Cardiac muscle cell (in vitro differentiated cells and primary cell): ENCODE data around the gene GPS1. TPM values are rescaled to one million over a fixed set of nuclear protein-coding genes. Genes with fewer than 3 reads are reported as not detected.

Experiments used
- DNase-seq, 2 donors: peaks; one replicate each; pipeline versions ENCODE4 v3.0.0 to v3.0.0-alpha.2; 2010 to 2017; ENCODE audit warnings: low read depth in 1 of 2, low spot score in 1 of 2
- H3K27ac ChIP-seq: fragments of 200-600 bp; sonication (generic); 2 replicates; pipeline ENCODE4 v1.5.1; 2016
- H3K27me3 ChIP-seq: fragments of 200-600 bp; sonication (generic); 2 replicates; pipeline ENCODE4 v1.6.0; 2016; ENCODE audit warnings: control low read depth
- H3K36me3 ChIP-seq: fragments of 200-600 bp; sonication (generic); 2 replicates; pipeline ENCODE4 v1.5.1; 2016; ENCODE audit warnings: control low read depth
- H3K4me1 ChIP-seq: fragments of 200-600 bp; sonication (generic); 2 replicates; pipeline ENCODE4 v1.8.1; 2017; ENCODE audit warnings: low read depth, mild to moderate bottlenecking, mixed run types
- H3K4me3 ChIP-seq: fragments of 200-600 bp; sonication (generic); 2 replicates; pipeline ENCODE4 v1.5.1; 2016; ENCODE audit warnings: mild to moderate bottlenecking
- H3K9me3 ChIP-seq: fragments of 200-600 bp; sonication (generic); 2 replicates; pipeline ENCODE4 v1.5.1; 2017; ENCODE audit warnings: low read depth, mild to moderate bottlenecking, control low read depth
- polyA plus RNA-seq: library from polyadenylated mRNA; unstranded; fragments of >200 nt; fragmentation: Nextera tagmentation; extraction: Ambion mirVana; gene quantifications from 2 replicates; pipeline ENCODE4 v1.2.1, GENCODE V29; 2016
- total RNA-seq: library from RNA; depleted of rRNA; stranded (reverse); fragments of >200 nt; gene quantifications from 2 replicates; pipeline ENCODE4 v1.2.3, GENCODE V29; 2016
- TF ChIP-seq, protein P1 (sequence below): IDR thresholded peaks from 2 replicates; pipeline ENCODE4 v1.5.1; 2012; ENCODE audit warnings: low read depth, mild to moderate bottlenecking, low read length

Gene GPS1
- total and polyA plus RNA-seq, 2 experiments from 2014 or later = 231 to 257 TPM

DNA sequence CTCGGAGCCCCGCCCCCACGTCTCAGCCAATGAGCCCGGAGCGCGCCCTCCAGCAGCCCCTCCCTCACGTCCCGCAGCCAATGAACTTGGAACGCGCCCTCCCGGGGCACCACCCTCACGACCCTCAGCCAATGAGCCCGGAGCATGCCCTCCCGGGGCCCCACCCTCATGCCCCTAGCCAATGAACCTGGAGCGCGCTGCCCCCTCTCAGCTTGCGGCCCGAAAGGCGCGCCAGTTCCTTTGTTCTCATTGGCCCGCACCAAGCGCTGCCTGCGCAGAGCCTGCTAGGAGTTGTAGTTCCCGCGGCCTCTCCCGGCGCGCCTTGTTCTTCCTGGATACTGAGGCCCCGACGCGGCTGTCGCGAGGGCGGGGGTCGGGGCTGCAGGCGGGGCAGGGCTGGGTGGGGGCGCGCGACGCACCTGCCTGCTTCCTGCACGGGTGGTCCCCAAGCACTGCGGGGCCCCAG lies 28.7 kb upstream of the GPS1 start, which contains the start of gene LRRC45:
Gene LRRC45, plus strand, starts transcription at position 325 of the 466 bp plus-strand sequence. CDS start 339 bp downstream, outside the sequence.
- no peaks in the 10 kb centered on the region for H3K4me1 ChIP-seq
- no peak within 1 kb of the TSS for H3K27ac ChIP-seq
- peak within 1 kb of the TSS; percentile 61 for H3K4me3 ChIP-seq
- TF ChIP-seq, protein P1, sequence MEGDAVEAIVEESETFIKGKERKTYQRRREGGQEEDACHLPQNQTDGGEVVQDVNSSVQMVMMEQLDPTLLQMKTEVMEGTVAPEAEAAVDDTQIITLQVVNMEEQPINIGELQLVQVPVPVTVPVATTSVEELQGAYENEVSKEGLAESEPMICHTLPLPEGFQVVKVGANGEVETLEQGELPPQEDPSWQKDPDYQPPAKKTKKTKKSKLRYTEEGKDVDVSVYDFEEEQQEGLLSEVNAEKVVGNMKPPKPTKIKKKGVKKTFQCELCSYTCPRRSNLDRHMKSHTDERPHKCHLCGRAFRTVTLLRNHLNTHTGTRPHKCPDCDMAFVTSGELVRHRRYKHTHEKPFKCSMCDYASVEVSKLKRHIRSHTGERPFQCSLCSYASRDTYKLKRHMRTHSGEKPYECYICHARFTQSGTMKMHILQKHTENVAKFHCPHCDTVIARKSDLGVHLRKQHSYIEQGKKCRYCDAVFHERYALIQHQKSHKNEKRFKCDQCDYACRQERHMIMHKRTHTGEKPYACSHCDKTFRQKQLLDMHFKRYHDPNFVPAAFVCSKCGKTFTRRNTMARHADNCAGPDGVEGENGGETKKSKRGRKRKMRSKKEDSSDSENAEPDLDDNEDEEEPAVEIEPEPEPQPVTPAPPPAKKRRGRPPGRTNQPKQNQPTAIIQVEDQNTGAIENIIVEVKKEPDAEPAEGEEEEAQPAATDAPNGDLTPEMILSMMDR = no peak
- H3K9me3 ChIP-seq = no peaks in the 10 kb centered on the region
- DNase-seq = peak; percentile 100
- H3K27me3 ChIP-seq = no peaks in the 10 kb centered on the region
- no peaks in the 10 kb centered on the region for H3K36me3 ChIP-seq

- Histone ChIP-seq H3K9me3 (no peaks in the 10 kb centered on the region), H3K27me3 (no peaks in the 10 kb centered on the region), H3K4me1 (no peaks in the 10 kb centered on the region), H3K27ac (no peak overlapping the region), H3K36me3 (no peaks in the 10 kb centered on the region), H3K4me3 (peak overlapping the region; percentile 53)
- TF ChIP-seq, protein P1 = no peak
- DNase-seq = peak; percentile 26 to 57
Observed at GRCh38 chr17:82023447-82024241, 28.1 kb upstream of the GPS1 start.

- no peaks in the 10 kb centered on the region for H3K27me3 ChIP-seq
- H3K4me1 ChIP-seq = no peaks in the 10 kb centered on the region
- H3K4me3 ChIP-seq = no peak overlapping the region
- no peak overlapping the region for H3K27ac ChIP-seq
- no peaks in the 10 kb centered on the region for H3K36me3 ChIP-seq
- TF ChIP-seq, protein P1 = no peak
- DNase-seq = no peak
- H3K9me3 ChIP-seq = no peaks in the 10 kb centered on the region
Observed at GRCh38 chr17:82024859-82025258, 26.8 kb upstream of the GPS1 start.

DNA sequence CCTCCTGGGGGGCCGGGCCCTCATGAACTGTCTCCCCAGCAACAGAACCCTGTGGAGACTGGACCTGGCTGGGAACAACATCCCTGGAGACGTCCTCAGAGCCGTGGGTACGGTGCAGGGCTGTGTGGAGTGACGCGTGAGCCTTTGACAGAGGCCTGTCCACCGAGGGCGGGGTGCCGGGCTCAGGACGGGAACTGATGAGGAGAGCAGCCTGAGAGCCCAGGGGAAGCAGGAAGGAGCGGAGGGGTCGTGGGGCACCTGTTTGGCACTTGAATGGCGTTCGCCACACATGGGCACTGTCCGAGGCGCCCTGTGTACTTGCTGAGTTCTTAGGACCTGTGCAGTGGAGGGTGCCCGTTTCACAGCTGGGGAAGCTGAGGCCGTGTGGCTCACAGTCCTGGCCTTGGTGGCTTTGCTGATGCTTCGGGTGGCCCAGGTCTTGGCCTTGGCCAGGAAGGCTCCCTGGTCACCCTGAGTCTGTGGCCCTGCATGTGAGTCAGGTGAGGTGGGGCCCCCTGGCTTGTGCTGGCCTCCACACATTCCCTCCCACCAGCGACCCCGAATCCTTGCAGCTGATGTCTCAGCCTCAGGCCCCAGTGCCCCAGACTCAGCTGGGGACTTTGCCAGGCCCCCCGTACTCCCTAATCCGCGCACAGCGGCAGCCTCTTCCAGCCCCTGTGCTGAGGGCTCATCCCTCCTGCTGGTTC lies 26.1 kb upstream of the GPS1 start:
- no peaks in the 10 kb centered on the region for H3K27me3 ChIP-seq
- no peak overlapping the region for H3K4me3 ChIP-seq
- DNase-seq = no peak
- TF ChIP-seq, protein P1 = no peak
- no peaks in the 10 kb centered on the region for H3K4me1 ChIP-seq
- H3K36me3 ChIP-seq = no peaks in the 10 kb centered on the region
- no peak overlapping the region for H3K27ac ChIP-seq
- H3K9me3 ChIP-seq = no peaks in the 10 kb centered on the region

DNA sequence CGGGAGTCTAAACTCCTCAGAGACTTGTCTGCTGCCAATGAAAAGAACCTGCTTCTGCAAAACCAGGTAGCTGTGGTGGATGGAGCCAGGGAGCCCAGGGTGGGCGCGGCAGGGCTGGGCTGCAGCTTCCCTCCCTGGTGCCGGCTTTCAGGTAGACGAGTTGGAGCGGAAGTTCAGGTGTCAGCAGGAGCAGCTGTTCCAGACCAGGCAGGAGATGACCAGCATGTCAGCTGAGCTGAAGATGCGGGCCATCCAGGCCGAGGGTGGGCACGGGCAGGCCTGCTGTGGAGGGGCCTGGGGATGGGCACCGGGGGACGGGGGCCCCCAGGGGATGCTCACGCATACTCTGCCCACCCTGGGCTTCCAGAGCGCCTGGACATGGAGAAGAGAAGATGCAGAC lies 23.5 kb upstream of the GPS1 start:
- H3K27ac ChIP-seq = no peak overlapping the region
- no peaks in the 10 kb centered on the region for H3K36me3 ChIP-seq
- TF ChIP-seq, protein P1 = no peak
- H3K9me3 ChIP-seq = no peaks in the 10 kb centered on the region
- no peaks in the 10 kb centered on the region for H3K27me3 ChIP-seq
- no peaks in the 10 kb centered on the region for H3K4me1 ChIP-seq
- DNase-seq = no peak
- no peak overlapping the region for H3K4me3 ChIP-seq
